ENCODE measurements around the gene MOCS3. TPM values are rescaled to one million over a fixed set of nuclear protein-coding genes. Genes with fewer than 3 reads are reported as not detected.

The MOCS3 gene
- polyA plus RNA-seq, 2 of the 4 experiments (the other 2 are of a cell fraction): 4.8 to 5.7 TPM

GRCh38 chr20:50915424-50915823, 43.2 kb upstream of the MOCS3 start:
- ChIA-PET CTCF (interaction anchor here (0.6 to 18.7 kb wide), 4 partner anchors 8 to 728 kb away, joined by 3 to 167 read pairs (median 6); partner anchors contain the start of genes ADNP and BCAS4), POLR2A (interaction anchor here (0.9 to 1.5 kb wide), 3 partner anchors 16 to 121 kb away, joined by 3 to 6 read pairs (median 4); partner anchors contain the start of genes ADNP, BCAS4, DPM1 and MOCS3)
- H3K4me1 ChIP-seq: peaks cover 45% of the 10 kb centered on the region
- no peaks in the 10 kb centered on the region for H3K9me3 ChIP-seq
- 92% methylated on average over 3 of the region's 3 CpGs for WGBS (ENCODE audit: missing lambda C conversion rate)
- H3K27ac ChIP-seq: no peak overlapping the region
- no peak for ATAC-seq
- no peak for FAIRE-seq
- TF ChIP-seq BHLHE40 (IDR thresholded peaks at IDR 0.05; ENCODE audit: low read depth, low read length) (no peak), POLR2AphosphoS2 (conservative IDR thresholded peaks at IDR 0.05; ENCODE audit: low read length) (no peak), MYC (IDR thresholded peaks at IDR 0.05; ENCODE audit: borderline replicate concordance, low read length) (no peak), MAX (IDR thresholded peaks at IDR 0.05) (no peak), KDM5A (IDR thresholded peaks at IDR 0.05) (no peak), USF2 (IDR thresholded peaks at IDR 0.05) (no peak), HEYL (CRISPR knock-in tag; IDR thresholded peaks at IDR 0.05) (no peak), EHMT2 (IDR thresholded peaks at IDR 0.05; ENCODE audit: low read depth) (no peak), JUNB (IDR thresholded peaks at IDR 0.05) (no peak), EP300 (IDR thresholded peaks at IDR 0.05) (no peak), KDM1A (IDR thresholded peaks at IDR 0.05; ENCODE audit: low read depth) (no peak), ESRRA (IDR thresholded peaks at IDR 0.05; ENCODE audit: borderline replicate concordance, low read length) (no peak), HOXB13 (CRISPR knock-in tag; IDR thresholded peaks at IDR 0.05; ENCODE audit: low read depth) (no peak), FOSL2 (IDR thresholded peaks at IDR 0.05) (no peak), FOSL2 (CRISPR knock-in tag; IDR thresholded peaks at IDR 0.05) (no peak), ZC3H11A (IDR thresholded peaks at IDR 0.05) (no peak), NFE2L2 (conservative IDR thresholded peaks at IDR 0.05; ENCODE audit: low read length) (no peak)
- no peak overlapping the region for H3K4me3 ChIP-seq
- H3K4me2 ChIP-seq: no peak overlapping the region
- DNase-seq (ENCODE audit: low read depth in 1 of 2, low spot score in 1 of 2): no peak

GRCh38 chr20:50916257-50916656, 42.4 kb upstream of the MOCS3 start:
- Histone ChIP-seq H3K4me1 (peaks cover 53% of the 10 kb centered on the region), H3K9me3 (no peaks in the 10 kb centered on the region), H3K27ac (no peak overlapping the region), H3K4me2 (no peak overlapping the region), H3K4me3 (no peak overlapping the region)
- DNase-seq (ENCODE audit: low read depth in 1 of 2, low spot score in 1 of 2) (peak in 1 of 2 experiments; percentile 26), FAIRE-seq (no peak), ATAC-seq (peak; percentile 45 to 61; a peak in 3 of 6 replicates)
- 59% methylated on average over 5 of the region's 5 CpGs for WGBS (ENCODE audit: missing lambda C conversion rate)
- POLR2A ChIA-PET: interaction anchor here (1.0 to 1.5 kb wide), 3 partner anchors 11 to 42 kb away, joined by 3 to 6 read pairs (median 3); partner anchors contain the start of genes ADNP, DPM1 and MOCS3
- CTCF ChIA-PET: interaction anchor here (0.6 to 18.7 kb wide), 5 partner anchors 13 to 729 kb away, joined by 3 to 167 read pairs (median 3); partner anchors contain the start of genes ADNP and BCAS4
- TF ChIP-seq USF2 (IDR thresholded peaks at IDR 0.05) (0 out of 2 replicates have a peak, but pooled peaks have one; percentile 46), ZFP36 (IDR thresholded peaks at IDR 0.05; ENCODE audit: borderline replicate concordance, partially characterized antibody) (no peak), MAZ (IDR thresholded peaks at IDR 0.05; ENCODE audit: borderline replicate concordance, low read depth, low read length) (no peak)

GRCh38 chr20:50916934-50917333, 41.7 kb upstream of the MOCS3 start:
- H3K27ac ChIP-seq: no peak overlapping the region
- DNase-seq (ENCODE audit: low read depth in 1 of 2, low spot score in 1 of 2): no peak
- peaks cover 59% of the 10 kb centered on the region for H3K4me1 ChIP-seq
- CTCF ChIA-PET: interaction anchor here (0.5 to 18.7 kb wide), 5 partner anchors 13 to 707 kb away, joined by 3 to 167 read pairs (median 3); partner anchors contain the start of genes ADNP and BCAS4
- no peak overlapping the region for H3K4me2 ChIP-seq
- H3K9me3 ChIP-seq: no peaks in the 10 kb centered on the region
- no peak for FAIRE-seq
- no peak overlapping the region for H3K4me3 ChIP-seq
- POLR2A ChIA-PET: interaction anchor here (1.5 kb wide), 1 partner anchor 11 kb away, joined by 3 read pairs; no protein-coding TSS in a partner anchor
- no peak for ATAC-seq
- 93% methylated on average over 3 of the region's 3 CpGs for WGBS (ENCODE audit: missing lambda C conversion rate)
- no peak for TF ChIP-seq SMC3 (IDR thresholded peaks at IDR 0.05)
- no peak for TF ChIP-seq HES2 (IDR thresholded peaks at IDR 0.05)
- TF ChIP-seq ELK1 (IDR thresholded peaks at IDR 0.05; ENCODE audit: low read depth, low read length): no peak
- TF ChIP-seq BCL3 (IDR thresholded peaks at IDR 0.05): no peak
- TF ChIP-seq RNF2 (IDR thresholded peaks at IDR 0.05; ENCODE audit: borderline replicate concordance, low read depth): no peak
- TF ChIP-seq REST (IDR thresholded peaks at IDR 0.05): no peak
- no peak for TF ChIP-seq HDAC2 (IDR thresholded peaks at IDR 0.05)
- no peak for TF ChIP-seq ZNF302 (CRISPR knock-in tag; IDR thresholded peaks at IDR 0.05)

All from A549 (cell line).